A549 (cell line): ENCODE results near the gene MMP3. TPM values are rescaled to one million over a fixed set of nuclear protein-coding genes. Genes with fewer than 3 reads are reported as not detected.

ENCODE experiments used
- ATAC-seq, 2 experiments: fragments of 200-7000 bp in 1 of 2; fragments of >200 bp in 1 of 2; cut with Nextera tagmentation in 1 of 2; cut with Tn5 transposase in 1 of 2; 3 replicates each; pipeline versions ENCODE4 v1.8.0 to v1.9.1; 2018 to 2020; ENCODE audit warnings: mild to moderate bottlenecking in 1 of 2, moderate library complexity in 1 of 2
- CTCF ChIA-PET: fragments of 300-600 bp; sonication (Branson Sonifier 250); formaldehyde crosslinking; extraction: SDS; loops from one replicate; lab custom pipeline; 2021; ENCODE audit warnings: antibody characterized with exemption, inconsistent platforms; lab: Yijun Ruan, JAX
- POLR2A ChIA-PET: fragments of 350-600 bp; formaldehyde crosslinking; extraction: SDS; loops from one replicate; lab custom pipeline; 2021; ENCODE audit warnings: antibody characterized with exemption, inconsistent platforms; lab: Yijun Ruan, JAX
- DNase-seq, 2 experiments: peaks; one replicate each; pipeline versions ENCODE4 v3.0.0 to v3.0.0-alpha.2; 2011 to 2016; ENCODE audit warnings: low read depth in 1 of 2, low spot score in 1 of 2
- FAIRE-seq: peaks from 2 replicates; lab custom pipeline; 2011; peaks lifted over from hg19 to GRCh38; lab: Jason Lieb, UNC
- H3K27ac ChIP-seq, 2 experiments: fragments of >200 bp; sonication (Bioruptor Twin); formaldehyde crosslinking; 3 replicates each; pipeline ENCODE4 v1.5.1; 2016 to 2017
- H3K4me1 ChIP-seq: fragments of >200 bp; sonication (Bioruptor Twin); formaldehyde crosslinking; 3 replicates; pipeline ENCODE4 v1.6.1; 2016
- H3K4me2 ChIP-seq: fragments of >200 bp; sonication (Bioruptor Twin); formaldehyde crosslinking; 3 replicates; pipeline ENCODE4 v1.6.1; 2016
- H3K4me3 ChIP-seq: fragments of >200 bp; sonication (Bioruptor Twin); formaldehyde crosslinking; 3 replicates; pipeline ENCODE4 v1.5.1; 2016
- H3K9me3 ChIP-seq: fragments of >200 bp; sonication (Bioruptor Twin); formaldehyde crosslinking; 3 replicates; pipeline ENCODE4 v1.6.1; 2016
- BHLHE40 ChIP-seq: IDR thresholded peaks from 2 replicates; pipeline ENCODE4 v1.6.1; 2012; ENCODE audit warnings: low read depth, low read length, inconsistent platforms
- CBX2 ChIP-seq: fragments of 200-600 bp; sonication (generic); IDR thresholded peaks from 2 replicates; pipeline ENCODE4 v1.6.1; 2016; ENCODE audit warnings: low read depth, mild to moderate bottlenecking, borderline replicate concordance
- CBX8 ChIP-seq: fragments of 200-600 bp; sonication (generic); IDR thresholded peaks from 2 replicates; pipeline ENCODE4 v1.6.1; 2016
- CEBPB ChIP-seq, 2 experiments: fragments of >200 bp in 1 of 2; sonication (Bioruptor Twin) in 1 of 2; formaldehyde crosslinking in 1 of 2; IDR thresholded peaks; 2 replicates each; pipeline ENCODE4 v1.6.1; 2012 to 2016
- FOSB ChIP-seq: fragments of 250-450 bp; sonication (Bioruptor Pico); IDR thresholded peaks from 2 replicates; pipeline ENCODE4 v1.5.0; 2020; ENCODE audit warnings: mild to moderate bottlenecking, moderate library complexity
- FOSL2 ChIP-seq, 2 experiments: fragments of 450-650 bp in 1 of 2; fragments of >200 bp in 1 of 2; sonication (Bioruptor Twin) in 1 of 2; formaldehyde crosslinking; IDR thresholded peaks; 2 replicates each; pipeline versions ENCODE4 v1.5.0 to v1.6.1; 2016 to 2020; ENCODE audit warnings: mild to moderate bottlenecking in 1 of 2, moderate library complexity in 1 of 2
- HDAC2 ChIP-seq: fragments of 200-600 bp; sonication (generic); IDR thresholded peaks from 2 replicates; pipeline ENCODE4 v1.6.1; 2016
- HOXB13 ChIP-seq: fragments of 250-450 bp; sonication (Bioruptor Pico); IDR thresholded peaks from 2 replicates; pipeline ENCODE4 v1.5.0; 2020; ENCODE audit warnings: low read depth, mild to moderate bottlenecking, moderate library complexity
- HOXB5 ChIP-seq: fragments of 250-450 bp; sonication (Bioruptor Pico); IDR thresholded peaks from 2 replicates; pipeline ENCODE4 v1.5.0; 2020; ENCODE audit warnings: mild to moderate bottlenecking, moderate library complexity
- NR3C1 ChIP-seq: fragments of >200 bp; sonication (Bioruptor Twin); formaldehyde crosslinking; IDR thresholded peaks from 3 replicates; pipeline ENCODE4 v1.6.1; 2017
- POLR2A ChIP-seq: IDR thresholded peaks from 2 replicates; pipeline ENCODE4 v1.6.1; 2012; ENCODE audit warnings: mild to moderate bottlenecking, low read length
- RAD21 ChIP-seq, 2 experiments: fragments of >200 bp in 1 of 2; sonication (Bioruptor Twin) in 1 of 2; formaldehyde crosslinking in 1 of 2; IDR thresholded peaks in 1 of 2; conservative IDR thresholded peaks in 1 of 2; 2 replicates in 1 of 2; 3 replicates in 1 of 2; pipeline ENCODE4 v1.6.1; 2012 to 2018; ENCODE audit warnings: inconsistent platforms in 1 of 2
- RFX5 ChIP-seq: fragments of 450-650 bp; IDR thresholded peaks from 2 replicates; pipeline ENCODE4 v1.7.1; 2014; ENCODE audit warnings: antibody characterized with exemption, mild to moderate bottlenecking, moderate library complexity
- RNF2 ChIP-seq: fragments of 200-600 bp; sonication (generic); IDR thresholded peaks from 2 replicates; pipeline ENCODE4 v1.6.1; 2016; ENCODE audit warnings: low read depth, mild to moderate bottlenecking, antibody characterized with exemption, moderate library complexity, borderline replicate concordance
- TFCP2L1 ChIP-seq: fragments of 250-450 bp; sonication (Bioruptor Pico); IDR thresholded peaks from 2 replicates; pipeline ENCODE4 v1.5.0; 2021; ENCODE audit warnings: mild to moderate bottlenecking
- ZC3H11A ChIP-seq: fragments of 450-650 bp; IDR thresholded peaks from 2 replicates; pipeline ENCODE4 v1.6.1; 2014; ENCODE audit warnings: antibody characterized with exemption, mild to moderate bottlenecking
- ZNF302 ChIP-seq: fragments of 250-450 bp; sonication (Bioruptor Pico); IDR thresholded peaks from 2 replicates; pipeline ENCODE4 v1.9.0; 2021; ENCODE audit warnings: inconsistent platforms, mild to moderate bottlenecking, moderate library complexity
- WGBS: methylation state at CpG from one replicate; pipeline ENCODE4 v1.1.6; 2017; ENCODE audit errors: missing lambda C conversion rate; 5-methylcytosine and 5-hydroxymethylcytosine counted together
- polyA plus RNA-seq, 4 experiments: library from polyadenylated mRNA; depleted of rRNA in 3 of 4; stranded (reverse); fragments of >200 nt; fragmentation: RNase III in 1 of 4; extraction: RNeasy Plus Mini Kit Qiagen cat#74134 plus additional on column Dnase treatment in 1 of 4; gene quantifications; 2 replicates in 3 of 4; 3 replicates in 1 of 4; pipeline ENCODE4 v1.2.3, GENCODE V29; 2011 to 2017
- TF ChIP-seq, protein P1 (sequence below): fragments of >200 bp; sonication (Bioruptor Twin); formaldehyde crosslinking; IDR thresholded peaks from 3 replicates; pipeline ENCODE4 v1.6.1; 2016

Gene MMP3
- polyA plus RNA-seq, 2 of the 4 experiments (the other 2 are of a cell fraction): not detected

DNA sequence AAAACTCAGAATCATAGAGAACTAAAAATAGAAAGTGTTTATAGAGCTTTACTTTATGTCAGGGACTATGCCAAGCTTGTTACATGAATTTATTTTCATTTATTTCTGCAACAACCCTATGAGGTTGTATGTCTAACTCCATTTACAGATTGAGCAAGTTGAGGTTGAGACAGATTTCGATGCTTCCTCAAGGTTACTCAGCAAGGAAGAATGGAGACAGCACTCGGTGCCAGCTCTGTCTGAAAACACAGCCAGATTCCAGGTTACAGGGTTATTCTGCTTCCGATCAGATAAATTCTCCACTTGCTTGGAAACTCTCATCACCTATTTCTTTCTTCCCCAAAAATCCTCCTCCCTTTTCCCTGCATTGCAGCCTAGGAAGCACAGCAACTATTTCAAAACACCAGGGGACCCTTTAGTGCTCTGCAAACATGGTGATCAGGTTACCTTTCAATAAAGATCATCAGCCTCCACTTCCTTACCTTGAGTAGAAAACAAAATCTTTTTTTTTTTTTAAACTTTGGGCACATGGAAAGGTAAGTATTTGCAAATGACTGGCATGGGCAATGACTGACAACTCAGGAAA, 7.0 kb downstream of the MMP3 start (continued):
- no peak for TF ChIP-seq ZNF302 (CRISPR knock-in tag)
- no peak for TF ChIP-seq FOSB (CRISPR knock-in tag)
- TF ChIP-seq, protein P1, sequence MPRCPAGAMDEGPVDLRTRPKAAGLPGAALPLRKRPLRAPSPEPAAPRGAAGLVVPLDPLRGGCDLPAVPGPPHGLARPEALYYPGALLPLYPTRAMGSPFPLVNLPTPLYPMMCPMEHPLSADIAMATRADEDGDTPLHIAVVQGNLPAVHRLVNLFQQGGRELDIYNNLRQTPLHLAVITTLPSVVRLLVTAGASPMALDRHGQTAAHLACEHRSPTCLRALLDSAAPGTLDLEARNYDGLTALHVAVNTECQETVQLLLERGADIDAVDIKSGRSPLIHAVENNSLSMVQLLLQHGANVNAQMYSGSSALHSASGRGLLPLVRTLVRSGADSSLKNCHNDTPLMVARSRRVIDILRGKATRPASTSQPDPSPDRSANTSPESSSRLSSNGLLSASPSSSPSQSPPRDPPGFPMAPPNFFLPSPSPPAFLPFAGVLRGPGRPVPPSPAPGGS: no peak
- no peak for TF ChIP-seq CBX8

DNA sequence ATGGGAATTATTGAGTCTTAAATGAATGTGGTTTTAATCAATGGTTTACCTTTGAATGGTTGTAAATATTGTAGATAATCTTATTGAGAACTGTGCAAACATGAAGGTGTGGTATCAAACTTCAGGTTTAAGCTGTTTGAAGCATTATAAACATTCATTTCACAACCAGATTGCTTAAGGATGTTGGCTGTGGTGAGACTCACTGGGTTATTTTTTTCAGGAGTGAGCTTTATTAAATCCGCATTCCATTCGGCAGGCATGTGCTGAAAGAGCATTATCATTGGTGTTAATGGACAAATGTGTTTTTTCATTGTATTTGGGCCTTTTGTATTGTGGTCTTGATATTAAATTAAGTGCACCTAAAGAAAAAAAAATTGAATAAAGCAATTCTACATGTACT, 9.7 kb downstream of the MMP3 start:
- Histone ChIP-seq H3K27ac (no peak overlapping the region), H3K4me1 (no peaks in the 10 kb centered on the region), H3K4me3 (no peak overlapping the region), H3K9me3 (no peaks in the 10 kb centered on the region), H3K4me2 (no peak overlapping the region)
- ChIA-PET POLR2A (no interaction called here), CTCF (no interaction called here)
- ATAC-seq: no peak
- no peak for DNase-seq
- TF ChIP-seq TFCP2L1 (CRISPR knock-in tag): no peak
- no peak for TF ChIP-seq RNF2
- no peak for TF ChIP-seq HOXB13 (CRISPR knock-in tag)
- no peak for TF ChIP-seq POLR2A
- no peak for TF ChIP-seq ZC3H11A
- no peak for TF ChIP-seq HDAC2
- TF ChIP-seq NR3C1: no peak
- TF ChIP-seq CBX2: no peak
- no peak for TF ChIP-seq HOXB5
- FAIRE-seq: no peak
- WGBS: 74% methylated on average over 2 of the region's 2 CpGs

DNA sequence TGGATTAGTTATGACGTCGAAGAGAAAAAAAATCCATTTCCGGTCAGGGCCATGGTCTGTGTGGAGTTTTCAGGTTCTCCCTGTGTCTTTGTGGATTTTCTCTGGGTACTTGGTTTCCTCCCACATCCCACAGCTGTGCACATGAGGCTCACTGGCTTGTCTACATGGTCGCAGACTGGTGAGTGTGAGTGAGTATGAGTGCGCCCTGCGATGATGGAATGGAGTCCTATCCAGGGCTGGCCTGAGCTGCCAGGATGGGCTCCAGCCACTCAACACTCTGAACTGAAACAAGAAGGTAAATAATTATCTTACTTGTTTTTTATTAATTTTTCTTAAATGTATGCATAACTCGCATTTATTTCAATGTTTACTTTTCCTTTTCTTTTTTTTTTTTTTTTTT, 10.8 kb downstream of the MMP3 start:
- no peaks in the 10 kb centered on the region for H3K9me3 ChIP-seq
- H3K4me2 ChIP-seq: no peak overlapping the region
- H3K4me3 ChIP-seq: no peak overlapping the region
- H3K4me1 ChIP-seq: no peaks in the 10 kb centered on the region
- 84% methylated on average over 7 of the region's 7 CpGs for WGBS
- no peak for DNase-seq
- no peak for FAIRE-seq
- CTCF ChIA-PET: no interaction called here
- TF ChIP-seq RAD21 (conservative IDR thresholded peaks at IDR 0.05 in 1 of 2, IDR thresholded peaks at IDR 0.05 in 1 of 2): no peak
- no peak for TF ChIP-seq RNF2
- TF ChIP-seq BHLHE40: no peak
- no peak for TF ChIP-seq FOSL2 (IDR thresholded peaks at IDR 0.05)
- no peak for TF ChIP-seq FOSL2 (CRISPR knock-in tag; IDR thresholded peaks at IDR 0.05)
- POLR2A ChIA-PET: no interaction called here
- no peak for ATAC-seq
- no peak overlapping the region for H3K27ac ChIP-seq

DNA sequence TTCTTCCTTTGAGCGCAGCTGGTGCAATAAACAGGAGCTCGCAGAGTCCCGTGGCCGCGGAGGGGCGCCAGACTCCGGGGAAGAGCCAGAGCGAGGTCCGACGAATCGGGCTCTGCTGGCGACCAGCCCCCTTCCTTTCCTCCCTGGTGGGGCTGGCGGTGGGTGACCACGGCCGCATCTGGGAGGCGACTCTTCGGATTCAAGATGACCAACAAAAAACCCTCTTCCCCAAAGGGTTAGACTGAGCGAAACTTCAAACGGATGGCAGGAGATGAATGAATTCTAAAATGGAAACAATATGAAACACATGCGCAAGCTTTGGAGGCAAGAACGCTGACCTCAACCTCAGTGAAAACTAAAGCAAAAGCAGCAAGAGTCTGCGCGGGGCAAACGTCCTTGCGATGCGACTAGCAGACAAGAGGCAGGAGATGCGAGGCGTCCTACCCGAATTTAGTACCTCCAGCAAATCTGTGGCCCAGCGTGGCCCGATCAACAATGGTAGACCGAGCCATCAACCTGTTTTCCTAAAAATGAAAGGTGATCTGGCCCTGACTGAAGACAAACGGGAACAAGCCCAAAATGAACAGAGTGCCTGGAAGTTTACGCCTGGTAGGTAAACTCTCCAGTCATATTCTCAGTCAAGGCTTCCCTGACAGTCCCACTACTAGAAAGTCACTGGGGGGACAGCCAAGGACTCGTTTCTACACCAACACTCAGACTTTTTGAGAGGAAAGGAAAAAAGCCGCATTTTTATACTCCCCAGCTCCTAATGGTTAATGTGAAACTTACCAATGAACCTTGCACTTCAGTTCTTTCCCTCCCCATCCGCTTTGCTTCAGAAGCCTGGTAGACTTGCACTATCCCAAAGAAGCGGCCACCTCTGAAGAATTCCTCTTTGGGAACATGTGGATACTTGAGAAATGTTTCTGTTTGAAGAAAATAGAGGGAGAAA, 11.6 kb downstream of the MMP3 start:
- Histone ChIP-seq H3K4me3 (no peak overlapping the region), H3K27ac (no peak overlapping the region), H3K4me2 (no peak overlapping the region), H3K9me3 (no peaks in the 10 kb centered on the region), H3K4me1 (no peaks in the 10 kb centered on the region)
- ATAC-seq (peak in 1 of 2 experiments; percentile 52; a peak in 2 of 6 replicates), DNase-seq (peak in 1 of 2 experiments; percentile 16), FAIRE-seq (no peak)
- POLR2A ChIA-PET: no interaction called here
- TF ChIP-seq RAD21 (conservative IDR thresholded peaks at IDR 0.05 in 1 of 2, IDR thresholded peaks at IDR 0.05 in 1 of 2): peak; percentile 17 to 32; a peak in 1 of 5 replicates
- no peak for TF ChIP-seq RFX5
- no peak for TF ChIP-seq CEBPB (IDR thresholded peaks at IDR 0.05)
- WGBS: 59% methylated on average over 37 of the region's 38 CpGs
- CTCF ChIA-PET: interaction anchor here (1.0 to 1.1 kb wide), 2 partner anchors 8 to 110 kb away, joined by 4 to 6 read pairs; no protein-coding TSS in a partner anchor
